Spinal cord (tissue), 10 donors: ENCODE measurements around the gene KRT84. TPM values are rescaled to one million over a fixed set of nuclear protein-coding genes. Genes with fewer than 3 reads are reported as not detected.

ENCODE experiments used
- DNase-seq, 6 donors: peaks; one replicate each; pipeline versions ENCODE4 v3.0.0 to v3.0.0-alpha.2; 2013 to 2015; ENCODE audit warnings: low spot score in 6 of 6, low read depth in 4 of 6
- H3K27ac ChIP-seq: one replicate; pipeline ENCODE4 v1.5.1; 2013; ENCODE audit warnings: low read depth, low read length, control low read depth
- H3K27me3 ChIP-seq: one replicate; pipeline ENCODE4 v1.6.1; 2013; ENCODE audit warnings: low read length; ENCODE audit not compliant: control insufficient read depth, insufficient read depth
- H3K36me3 ChIP-seq: one replicate; pipeline ENCODE4 v1.6.1; 2013; ENCODE audit warnings: low read length; ENCODE audit not compliant: control insufficient read depth, insufficient read depth
- H3K4me1 ChIP-seq: one replicate; pipeline ENCODE4 v1.6.1; 2013; ENCODE audit warnings: low read length; ENCODE audit not compliant: control insufficient read depth, insufficient read depth
- H3K4me3 ChIP-seq: one replicate; pipeline ENCODE4 v1.5.1; 2013; ENCODE audit warnings: low read depth, low read length, control low read depth
- H3K9me3 ChIP-seq: one replicate; pipeline ENCODE4 v1.6.1; 2013; ENCODE audit warnings: low read length; ENCODE audit not compliant: control insufficient read depth, insufficient read depth
- WGBS: methylation state at CpG from one replicate; pipeline ENCODE4 v1.1.5; 2013; ENCODE audit warnings: missing lambda C conversion rate; ENCODE audit not compliant: insufficient coverage; 5-methylcytosine and 5-hydroxymethylcytosine counted together
- polyA plus RNA-seq, 2 donors: library from polyadenylated mRNA; unstranded; fragments of 120-200 nt; gene quantifications; one replicate each; pipeline ENCODE4 v1.2.1, GENCODE V29; 2013; ENCODE audit not compliant: insufficient read length in 2 of 2
- total RNA-seq, 2 donors: library from RNA; depleted of rRNA in 1 of 2; stranded (reverse); fragments of 120-200 nt in 1 of 2; fragments of >200 nt in 1 of 2; gene quantifications; one replicate each; pipeline versions ENCODE4 v1.2.3 to v1.2.4, GENCODE V29; 2013 to 2014
- donor health status: healthy.

Gene KRT84
- total and polyA plus RNA-seq, 4 donors, result not detected

DNA sequence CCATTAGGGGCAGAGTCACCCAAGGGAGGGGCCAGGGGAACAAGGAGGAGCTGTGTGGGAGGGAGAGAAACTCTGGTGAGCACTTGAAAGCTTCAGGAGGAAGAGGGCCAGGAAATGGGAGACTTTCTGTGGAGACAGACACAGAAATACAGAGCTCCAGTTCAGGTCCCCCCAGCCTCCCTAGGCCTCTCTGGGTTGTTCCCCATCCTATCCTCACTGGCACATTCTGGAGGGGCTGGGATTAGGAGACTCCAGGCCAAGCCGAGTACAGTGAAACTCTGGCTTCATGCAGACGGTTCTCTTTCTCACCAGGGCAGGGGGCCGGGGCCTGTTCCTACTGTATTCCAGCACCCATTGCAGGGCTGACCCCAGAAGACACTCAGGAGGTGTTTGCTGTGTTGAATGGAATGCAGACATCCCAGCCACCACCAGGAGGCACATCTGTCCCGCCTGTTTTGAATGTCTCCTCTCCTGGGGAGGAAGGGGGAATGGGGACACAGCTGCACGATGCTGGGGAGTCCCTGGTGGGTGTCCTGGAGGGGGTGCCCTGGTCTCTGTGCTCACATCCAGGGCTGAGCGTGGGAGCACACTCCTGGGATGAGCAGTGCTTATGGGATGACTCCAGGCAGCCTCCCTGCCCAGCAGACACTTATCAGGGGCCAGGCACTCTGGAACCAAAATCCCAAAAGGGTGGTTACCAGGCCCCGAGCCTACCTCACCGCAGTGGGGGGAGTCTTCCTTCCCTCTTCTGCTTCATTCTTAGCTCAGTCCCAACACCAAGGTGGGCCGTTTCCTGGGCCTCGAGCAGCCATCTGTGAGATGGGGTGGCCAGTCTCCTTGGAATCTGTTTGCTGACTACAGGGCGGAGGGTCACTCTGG is 5.5 kb upstream of the KRT84 start:
- Histone ChIP-seq H3K9me3 (no peaks in the 10 kb centered on the region), H3K36me3 (no peaks in the 10 kb centered on the region), H3K4me1 (peaks cover 22% of the 10 kb centered on the region), H3K27me3 (no peaks in the 10 kb centered on the region), H3K4me3 (no peak overlapping the region), H3K27ac (no peak overlapping the region)
- 52% methylated on average over 5 of the region's 11 CpGs for WGBS
- peak in 1 of 6 donors; percentile 31 for DNase-seq

DNA sequence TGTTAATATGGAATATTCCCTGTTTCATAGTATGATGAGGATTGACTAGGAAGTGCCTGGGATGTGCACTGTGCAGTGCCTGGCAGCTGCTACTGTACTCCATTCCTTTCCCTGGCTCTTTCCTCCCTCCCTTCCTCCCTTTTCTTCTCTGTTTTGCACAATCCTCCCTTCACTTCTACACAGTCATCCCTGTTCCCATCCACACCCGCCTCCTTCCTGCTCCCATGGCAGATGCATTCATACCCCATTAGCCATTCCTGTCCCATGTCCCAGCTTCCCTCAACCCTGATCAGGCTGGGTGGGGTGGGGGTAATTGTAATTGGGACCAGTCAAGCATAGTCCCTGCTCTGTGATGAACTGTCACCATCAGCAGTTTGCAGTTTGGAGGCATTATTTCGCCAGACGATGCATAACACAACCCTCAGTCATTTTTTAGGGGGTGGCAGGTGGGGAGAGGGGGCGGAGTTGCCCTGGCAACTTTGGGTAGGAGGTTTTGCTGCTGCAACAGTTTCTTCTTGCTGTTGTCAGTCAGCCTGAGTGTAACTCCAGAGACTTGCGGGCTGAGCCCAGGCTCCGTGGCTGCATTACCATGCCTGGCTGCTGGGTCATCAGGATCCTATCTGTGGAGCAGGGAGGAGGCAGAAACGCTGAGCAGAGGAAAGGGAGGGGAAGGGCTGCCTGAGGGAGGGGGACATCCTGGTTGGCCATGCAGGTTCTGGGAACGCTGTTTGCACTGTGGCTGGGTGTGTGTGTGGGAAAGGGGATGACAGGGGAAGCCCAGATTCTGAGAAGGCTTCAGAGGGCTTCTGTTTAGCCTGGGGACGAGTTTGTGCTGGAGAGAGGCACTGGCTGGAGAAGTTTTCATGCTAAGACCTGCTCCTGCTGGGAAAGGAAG is 4.1 kb upstream of the KRT84 start:
- Histone ChIP-seq H3K4me1 (peaks cover 22% of the 10 kb centered on the region), H3K36me3 (no peaks in the 10 kb centered on the region), H3K4me3 (no peak overlapping the region), H3K9me3 (no peaks in the 10 kb centered on the region), H3K27me3 (no peaks in the 10 kb centered on the region), H3K27ac (no peak overlapping the region)
- peak in 1 of 6 donors; percentile 57 for DNase-seq
- 30% methylated on average over 5 of the region's 9 CpGs for WGBS

DNA sequence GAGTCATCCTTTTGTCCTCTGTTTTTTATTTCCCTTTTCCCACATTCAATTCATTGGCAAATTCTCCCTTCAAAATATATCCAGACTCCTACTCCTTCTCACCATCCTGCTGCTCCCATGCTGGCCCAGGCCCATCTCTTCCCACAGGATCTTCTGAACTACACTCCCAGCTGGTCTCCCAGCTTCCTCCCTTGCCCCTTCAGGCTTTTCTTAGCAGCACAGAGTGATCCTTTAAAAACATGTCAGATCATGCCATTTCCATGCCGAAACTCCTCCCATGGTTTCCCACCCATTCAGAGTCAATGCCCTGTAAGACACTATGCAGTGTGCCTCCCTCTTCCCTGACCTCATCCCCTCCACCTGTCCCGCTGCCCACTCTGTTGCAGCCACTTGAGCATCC is 2.4 kb upstream of the KRT84 start:
- Histone ChIP-seq H3K9me3 (no peaks in the 10 kb centered on the region), H3K36me3 (no peaks in the 10 kb centered on the region), H3K4me1 (peaks cover 22% of the 10 kb centered on the region), H3K4me3 (no peak overlapping the region), H3K27me3 (no peaks in the 10 kb centered on the region), H3K27ac (no peak overlapping the region)
- WGBS, result 92% methylated on average over 2 of the region's 2 CpGs
- no peak for DNase-seq

DNA sequence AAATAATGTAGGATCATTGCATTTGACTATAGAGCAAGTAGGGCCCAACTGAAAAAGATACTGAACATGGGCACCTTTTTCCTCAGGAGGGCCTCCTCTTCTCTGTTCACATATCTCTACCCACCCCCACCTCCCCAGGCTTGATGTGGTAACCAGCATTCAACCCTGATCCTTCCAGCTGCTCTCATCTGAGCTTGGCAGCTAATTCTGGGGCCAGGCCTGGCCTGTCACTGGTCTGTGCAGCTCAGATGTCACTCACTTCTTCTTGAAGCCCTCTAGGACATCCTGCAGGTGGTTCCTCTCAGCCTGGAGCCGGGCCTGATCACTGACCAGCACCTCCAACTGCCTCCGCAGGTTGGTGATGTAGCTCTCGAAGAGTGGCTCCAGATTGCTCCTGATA is 2.1 kb downstream of the KRT84 start:
- H3K9me3 ChIP-seq, result no peaks in the 10 kb centered on the region
- no peaks in the 10 kb centered on the region for H3K36me3 ChIP-seq
- H3K4me3 ChIP-seq, result no peak overlapping the region
- no peaks in the 10 kb centered on the region for H3K4me1 ChIP-seq
- H3K27me3 ChIP-seq, result no peaks in the 10 kb centered on the region
- DNase-seq, result no peak
- H3K27ac ChIP-seq, result no peak overlapping the region
- WGBS, result 97% methylated on average over 3 of the region's 3 CpGs

DNA sequence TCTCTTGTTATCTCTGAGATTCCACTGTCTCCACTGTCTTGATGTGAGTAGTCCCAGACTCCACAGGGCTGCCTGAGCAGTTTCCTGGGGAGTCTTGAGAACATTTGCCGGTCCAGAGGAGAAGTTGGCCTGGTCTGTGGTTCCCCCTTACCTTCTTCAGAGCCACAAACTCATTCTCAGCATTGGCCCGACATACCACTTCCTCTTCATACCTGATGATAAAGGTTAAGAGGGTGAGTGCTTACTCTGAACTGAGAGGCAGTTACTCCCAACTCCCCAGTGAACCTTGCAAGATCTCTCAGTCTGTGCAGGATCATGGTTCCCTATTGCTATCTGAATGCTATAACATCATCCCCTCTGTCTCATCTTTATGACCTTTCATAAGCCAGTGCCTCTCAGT is 2.6 kb downstream of the KRT84 start:
- H3K9me3 ChIP-seq, result no peaks in the 10 kb centered on the region
- no peak for DNase-seq
- H3K27me3 ChIP-seq, result no peaks in the 10 kb centered on the region
- H3K4me1 ChIP-seq, result no peaks in the 10 kb centered on the region
- H3K36me3 ChIP-seq, result no peaks in the 10 kb centered on the region
- WGBS, result no CpG with 5 or more reads among the region's 2 CpGs
- no peak overlapping the region for H3K27ac ChIP-seq
- H3K4me3 ChIP-seq, result no peak overlapping the region

DNA sequence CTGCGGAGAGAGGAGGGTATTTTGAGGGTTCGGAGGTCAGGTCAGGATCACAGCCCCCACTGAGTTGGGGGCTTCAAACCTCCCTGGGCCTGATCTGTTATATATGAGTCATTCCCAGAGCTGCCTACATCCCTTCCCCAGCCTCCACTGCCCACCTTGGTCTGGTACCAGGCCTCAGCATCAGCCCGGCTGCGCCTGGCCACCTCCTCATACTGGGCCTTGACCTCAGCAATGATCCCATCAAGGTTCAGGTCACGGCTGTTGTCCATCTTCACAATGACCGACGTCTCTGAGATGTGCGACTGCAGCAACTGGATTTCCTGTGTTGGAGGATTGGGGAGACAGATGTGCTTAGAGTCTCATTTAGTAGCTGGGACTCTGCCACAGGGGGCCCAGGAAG is 4.2 kb downstream of the KRT84 start:
- DNase-seq, result no peak
- no peaks in the 10 kb centered on the region for H3K27me3 ChIP-seq
- WGBS, result 95% methylated on average over 7 of the region's 8 CpGs

DNA sequence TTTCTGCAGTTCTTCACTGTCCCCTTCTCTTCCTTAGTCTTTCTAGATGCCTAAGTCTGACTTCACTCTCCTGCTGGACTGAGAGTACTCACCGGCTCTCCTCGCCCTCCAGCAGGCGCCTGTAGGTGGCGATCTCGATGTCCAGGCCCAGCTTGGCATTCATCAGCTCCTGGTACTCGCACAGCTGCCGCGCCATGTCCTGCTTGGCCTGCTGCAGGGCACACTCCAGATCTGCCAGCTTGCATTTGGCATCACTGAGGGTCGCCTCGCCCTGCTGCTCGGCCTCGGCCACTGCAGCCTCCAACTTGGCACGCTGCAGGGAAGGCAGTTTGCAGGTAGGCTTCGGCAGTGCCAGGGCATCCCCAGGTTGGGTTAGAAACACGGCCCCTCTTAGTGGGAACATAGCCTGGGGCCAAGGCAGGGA is 5.2 kb downstream of the KRT84 start:
- Histone ChIP-seq H3K27me3 (no peaks in the 10 kb centered on the region), H3K9me3 (no peaks in the 10 kb centered on the region), H3K4me3 (no peak overlapping the region), H3K27ac (no peak overlapping the region), H3K4me1 (no peaks in the 10 kb centered on the region), H3K36me3 (no peaks in the 10 kb centered on the region)
- WGBS, result 54% methylated on average over 15 of the region's 15 CpGs
- DNase-seq, result peak in 2 of 6 donors; percentile 19 to 75

More for the DNA sequence above, 4.2 kb downstream of the KRT84 start:
- Histone ChIP-seq H3K4me3 (no peak overlapping the region), H3K27ac (no peak overlapping the region), H3K36me3 (no peaks in the 10 kb centered on the region), H3K9me3 (no peaks in the 10 kb centered on the region), H3K4me1 (no peaks in the 10 kb centered on the region)

DNA sequence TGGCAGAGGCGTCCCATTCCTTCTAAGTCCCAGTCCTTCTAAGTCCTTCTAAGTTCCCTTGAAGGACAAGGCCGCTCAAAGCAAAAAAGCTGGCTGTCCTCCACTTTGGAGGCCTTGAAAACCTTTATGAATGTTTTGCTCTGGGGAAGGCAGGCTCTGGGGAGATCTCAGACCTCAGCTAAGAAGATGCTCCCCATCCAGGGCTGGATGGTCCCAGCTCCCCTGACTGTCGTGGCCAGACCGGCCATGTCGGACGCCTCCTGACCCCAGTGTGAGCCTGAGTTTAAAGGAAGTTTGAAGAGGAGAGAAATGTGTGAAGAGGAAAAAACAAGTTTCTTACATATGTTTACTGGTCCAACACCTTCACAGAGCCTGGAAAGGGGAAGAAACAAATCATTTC is 5.9 kb downstream of the KRT84 start:
- Histone ChIP-seq H3K4me3 (no peak overlapping the region), H3K4me1 (no peaks in the 10 kb centered on the region), H3K9me3 (no peaks in the 10 kb centered on the region), H3K36me3 (no peaks in the 10 kb centered on the region), H3K27me3 (no peaks in the 10 kb centered on the region), H3K27ac (no peak overlapping the region)
- no peak for DNase-seq
- WGBS, result 93% methylated on average over 3 of the region's 6 CpGs

DNA sequence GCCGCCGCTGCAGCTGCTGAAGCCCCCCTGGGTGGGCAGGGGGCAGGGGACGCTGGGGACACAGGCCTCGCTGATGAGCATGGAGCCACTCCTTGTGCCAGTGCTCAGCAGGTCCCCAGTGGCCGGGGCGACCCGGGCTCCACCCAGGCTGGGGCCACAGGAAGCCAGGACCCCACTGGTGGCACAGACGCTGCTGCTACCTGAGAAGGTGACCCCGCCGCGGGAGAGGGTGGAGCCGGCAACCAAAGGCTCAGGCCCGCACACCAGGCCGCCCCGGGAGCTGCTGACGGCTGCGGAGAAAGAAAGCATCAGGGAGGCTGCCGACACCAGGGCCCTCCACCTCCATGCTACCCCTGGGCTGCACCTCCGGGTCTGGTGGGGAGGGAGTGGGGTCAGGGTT is 7.4 kb downstream of the KRT84 start:
- H3K27ac ChIP-seq, result no peak overlapping the region
- H3K4me3 ChIP-seq, result no peak overlapping the region
- no peaks in the 10 kb centered on the region for H3K36me3 ChIP-seq
- DNase-seq, result no peak
- no peaks in the 10 kb centered on the region for H3K9me3 ChIP-seq
- H3K27me3 ChIP-seq, result no peaks in the 10 kb centered on the region
- no peaks in the 10 kb centered on the region for H3K4me1 ChIP-seq
- WGBS, result 77% methylated on average over 17 of the region's 19 CpGs
